ENCODE results near the gene GATB.

- TF ChIP-seq, protein P1, sequence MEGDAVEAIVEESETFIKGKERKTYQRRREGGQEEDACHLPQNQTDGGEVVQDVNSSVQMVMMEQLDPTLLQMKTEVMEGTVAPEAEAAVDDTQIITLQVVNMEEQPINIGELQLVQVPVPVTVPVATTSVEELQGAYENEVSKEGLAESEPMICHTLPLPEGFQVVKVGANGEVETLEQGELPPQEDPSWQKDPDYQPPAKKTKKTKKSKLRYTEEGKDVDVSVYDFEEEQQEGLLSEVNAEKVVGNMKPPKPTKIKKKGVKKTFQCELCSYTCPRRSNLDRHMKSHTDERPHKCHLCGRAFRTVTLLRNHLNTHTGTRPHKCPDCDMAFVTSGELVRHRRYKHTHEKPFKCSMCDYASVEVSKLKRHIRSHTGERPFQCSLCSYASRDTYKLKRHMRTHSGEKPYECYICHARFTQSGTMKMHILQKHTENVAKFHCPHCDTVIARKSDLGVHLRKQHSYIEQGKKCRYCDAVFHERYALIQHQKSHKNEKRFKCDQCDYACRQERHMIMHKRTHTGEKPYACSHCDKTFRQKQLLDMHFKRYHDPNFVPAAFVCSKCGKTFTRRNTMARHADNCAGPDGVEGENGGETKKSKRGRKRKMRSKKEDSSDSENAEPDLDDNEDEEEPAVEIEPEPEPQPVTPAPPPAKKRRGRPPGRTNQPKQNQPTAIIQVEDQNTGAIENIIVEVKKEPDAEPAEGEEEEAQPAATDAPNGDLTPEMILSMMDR (IDR thresholded peaks at IDR 0.05; ENCODE audit: poor library complexity), result no peak
- no peak for TF ChIP-seq EZH2 (IDR thresholded peaks at IDR 0.05; ENCODE audit: borderline replicate concordance)
These were observed 60.1 kb downstream of the GATB start for GRCh38 chr4:151700566-151701316.

Data from hepatocyte (in vitro differentiated cells).